ENCODE data around the gene SORCS3. TPM values are rescaled to one million over a fixed set of nuclear protein-coding genes. Genes with fewer than 3 reads are reported as not detected.

Gene SORCS3
- total RNA-seq, 1 experiment from 2014 or later = not detected

DNA sequence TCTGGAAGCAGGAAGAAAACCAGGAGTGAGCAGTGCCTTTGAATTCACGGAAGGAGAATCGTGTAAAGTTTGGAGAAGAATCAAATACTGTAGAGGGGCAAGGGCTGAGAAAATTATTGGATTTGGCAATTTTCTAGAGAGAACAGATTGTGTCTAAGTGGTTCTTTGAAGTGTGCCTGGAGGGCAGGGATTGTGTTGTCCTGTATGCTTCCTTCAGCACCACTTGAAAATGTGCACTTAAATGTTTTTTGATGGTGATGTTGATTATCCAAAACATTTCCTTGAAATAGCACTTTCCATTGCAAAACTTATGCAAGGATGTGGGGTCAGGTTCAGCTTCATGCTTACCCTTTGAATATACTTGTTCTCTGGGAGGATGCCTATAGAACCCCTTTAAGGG, 360.2 kb downstream of the SORCS3 start:
- DNase-seq (ENCODE audit: low spot score) = no peak

DNA sequence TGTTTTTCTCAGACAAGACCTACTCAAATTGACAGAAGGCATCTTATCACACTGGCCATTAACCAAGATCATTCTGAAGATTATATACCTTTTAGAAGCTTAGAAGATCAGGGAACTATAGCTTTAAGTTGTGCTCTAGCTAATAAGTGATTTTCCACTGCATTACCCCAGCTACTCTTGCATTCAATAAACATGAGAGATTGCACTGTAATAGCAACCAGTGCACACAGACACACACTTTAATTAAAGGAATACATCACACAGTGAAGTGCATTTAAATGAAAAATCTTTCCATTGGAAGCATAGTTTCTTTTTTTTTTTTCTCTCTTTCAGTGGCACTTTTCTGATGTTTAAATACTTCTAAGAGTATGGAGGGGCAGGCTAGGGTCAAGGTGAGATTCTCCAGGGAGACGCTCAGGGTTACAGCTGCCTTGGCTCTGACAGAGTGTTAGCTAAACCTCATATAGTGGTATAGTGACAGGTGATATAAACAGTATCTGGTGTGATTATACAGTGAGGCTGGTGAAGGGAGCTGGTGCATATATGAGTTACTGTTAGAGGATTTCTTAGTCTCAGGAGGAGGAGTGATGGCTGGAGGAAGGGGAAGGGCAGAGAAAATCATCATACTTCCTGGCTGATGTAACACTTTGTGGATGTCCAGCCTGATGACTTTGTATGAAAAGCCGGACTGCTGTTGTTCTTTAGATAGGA, 369.5 kb downstream of the SORCS3 start:
- DNase-seq (ENCODE audit: low spot score) = no peak

GRCh38 chr10:105017116-105017515, 376.0 kb downstream of the SORCS3 start:
- no peak for DNase-seq (ENCODE audit: low spot score)

DNA sequence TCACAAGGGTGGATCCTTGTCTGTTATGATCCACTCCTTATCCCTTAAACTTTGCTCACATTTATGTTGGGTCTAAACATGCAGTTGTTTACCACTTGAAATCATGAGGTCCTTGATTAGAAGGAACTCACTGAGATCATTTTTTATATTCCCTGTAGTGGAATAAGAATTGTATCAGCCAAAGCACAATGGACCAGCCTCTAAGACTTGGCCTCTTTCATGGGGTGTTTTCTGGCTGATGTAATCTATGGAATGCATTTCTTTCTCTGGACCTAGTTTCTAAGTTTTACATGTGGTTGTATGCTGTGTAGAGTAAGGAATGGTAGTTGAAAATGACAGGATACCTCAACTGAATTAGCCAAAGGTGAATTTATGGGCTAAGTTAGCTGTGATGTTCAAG, 376.6 kb downstream of the SORCS3 start:
- DNase-seq (ENCODE audit: low spot score) = no peak

GRCh38 chr10:105023211-105024111, 382.4 kb downstream of the SORCS3 start:
- DNase-seq (ENCODE audit: low spot score) = no peak

DNA sequence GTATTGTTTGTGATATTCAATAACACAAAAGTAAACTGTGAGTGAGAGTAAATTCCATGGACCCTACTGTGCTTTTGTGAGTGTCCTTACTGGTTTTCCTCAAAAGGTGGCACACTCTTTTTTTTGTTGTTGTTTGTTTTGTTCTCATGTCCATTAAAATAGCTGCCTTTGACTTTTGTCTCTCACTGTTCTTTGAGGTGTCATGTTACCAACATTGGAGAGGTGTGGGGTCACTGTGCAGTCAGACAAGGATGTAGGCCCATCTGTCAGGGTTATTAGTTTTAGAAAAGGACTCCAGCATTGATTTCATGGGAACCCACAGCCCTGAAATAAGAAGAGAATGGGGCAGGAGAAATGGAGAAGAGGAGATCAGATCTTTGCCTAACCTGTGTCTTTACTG, 383.1 kb downstream of the SORCS3 start:
- DNase-seq (ENCODE audit: low spot score) = no peak

GRCh38 chr10:105025092-105025491, 384.0 kb downstream of the SORCS3 start:
- no peak for DNase-seq (ENCODE audit: low spot score)

DNA sequence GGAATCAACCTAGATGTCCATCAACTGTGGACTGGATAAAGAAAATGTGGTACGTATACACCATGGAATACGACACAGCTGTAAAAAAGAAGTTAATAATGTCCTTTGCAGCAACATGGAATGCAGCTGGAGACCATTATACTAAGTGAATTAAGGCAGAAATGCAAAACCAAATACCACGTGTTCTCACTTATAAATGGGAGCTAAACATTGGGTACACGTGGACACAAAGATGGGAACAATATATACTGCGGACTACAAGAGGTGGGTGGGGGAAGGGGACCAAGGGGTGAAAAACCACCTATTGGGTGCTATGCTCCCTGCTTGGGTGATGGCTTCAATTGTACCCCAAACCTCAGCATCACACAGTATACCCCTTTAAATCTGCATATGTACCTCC, 385.5 kb downstream of the SORCS3 start:
- DNase-seq (ENCODE audit: low spot score) = no peak

DNA sequence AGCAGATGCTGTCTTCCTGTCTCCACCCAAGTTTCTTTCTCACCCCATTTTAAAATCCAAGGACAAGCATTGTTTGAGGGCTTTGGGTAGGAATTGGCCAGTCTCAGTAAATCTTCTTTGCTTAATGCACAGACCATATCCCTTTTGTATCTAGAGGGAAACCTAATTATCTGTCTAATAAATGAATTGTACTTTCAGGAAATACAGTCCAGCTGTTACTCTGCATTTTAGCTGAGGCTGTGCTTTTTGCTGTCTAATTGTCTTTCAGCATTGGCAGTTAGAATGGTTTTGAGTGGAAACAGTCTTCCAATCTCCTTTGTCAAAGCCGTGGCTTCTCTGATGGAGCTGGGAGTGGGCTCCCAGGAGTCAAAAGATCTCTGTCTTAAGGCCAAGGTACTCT, 388.2 kb downstream of the SORCS3 start:
- no peak for DNase-seq (ENCODE audit: low spot score)

- no peak for DNase-seq (ENCODE audit: low spot score)
Observed at GRCh38 chr10:105037022-105037421, 395.9 kb downstream of the SORCS3 start.

- no peak for DNase-seq (ENCODE audit: low spot score)
Observed at GRCh38 chr10:105041956-105042355, 400.9 kb downstream of the SORCS3 start.

- DNase-seq (ENCODE audit: low spot score) = no peak
Observed at GRCh38 chr10:105042906-105043552, 401.9 kb downstream of the SORCS3 start.

DNA sequence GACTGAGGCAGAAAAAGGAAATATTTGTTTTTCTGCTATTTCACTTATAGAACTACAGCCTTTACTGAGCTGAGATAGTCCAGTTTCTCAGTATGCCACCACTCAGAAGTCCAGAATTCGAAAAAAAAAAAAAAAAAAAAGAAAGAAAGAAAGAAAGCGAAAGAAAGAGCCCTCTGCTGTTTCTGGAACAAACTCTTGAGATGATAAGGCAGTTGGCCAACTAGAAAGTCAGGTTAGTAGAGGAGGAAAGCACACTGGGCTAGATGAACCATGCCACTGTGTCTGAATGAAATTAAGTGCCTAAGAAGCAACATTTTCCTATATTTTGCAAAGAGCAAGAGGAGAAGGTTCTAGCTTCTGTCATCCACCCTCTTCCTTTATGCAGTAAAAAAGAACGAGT, 403.8 kb downstream of the SORCS3 start:
- DNase-seq (ENCODE audit: low spot score) = no peak

DNA sequence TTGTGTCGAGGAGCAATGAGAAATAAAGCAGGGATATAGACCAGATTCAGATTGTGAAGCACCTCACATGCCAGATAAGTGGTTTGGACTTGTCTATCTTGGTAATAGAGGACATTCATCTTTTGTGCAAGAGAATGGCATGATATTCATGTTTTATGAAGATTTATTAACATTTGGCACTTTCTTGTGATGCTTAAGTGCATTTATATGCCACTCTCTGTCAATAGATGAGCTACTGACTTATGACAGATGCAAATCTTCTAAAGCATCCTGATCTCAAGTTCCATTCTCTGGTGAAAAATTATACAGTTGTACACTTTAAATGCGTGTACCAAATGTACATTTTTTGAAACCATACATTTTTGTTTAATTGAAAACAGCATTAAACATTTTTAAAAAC, 415.3 kb downstream of the SORCS3 start:
- DNase-seq (ENCODE audit: low spot score) = no peak

DNA sequence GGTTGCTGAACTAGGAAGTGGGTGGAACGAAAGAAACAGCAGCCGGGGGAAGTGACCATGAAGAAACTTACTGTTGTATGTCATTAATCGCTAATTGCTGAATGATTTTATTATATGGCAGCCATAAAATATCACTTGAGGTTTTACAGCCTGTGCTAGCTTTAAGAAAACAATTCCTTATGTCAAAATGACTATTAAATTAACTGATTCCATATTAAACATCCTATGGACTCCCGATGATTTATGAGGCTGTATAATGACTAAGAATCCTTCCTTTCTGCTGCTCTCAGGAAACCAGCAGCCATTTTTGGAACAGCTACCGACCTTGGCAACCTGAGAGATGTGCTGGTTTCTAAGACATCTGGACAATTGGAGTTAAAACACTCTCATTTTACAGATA, 421.9 kb downstream of the SORCS3 start:
- DNase-seq (ENCODE audit: low spot score) = no peak

GRCh38 chr10:105063796-105064195, 422.7 kb downstream of the SORCS3 start:
- peak; percentile 43 for DNase-seq (ENCODE audit: low spot score)

- no peak for DNase-seq (ENCODE audit: low spot score)
Observed at GRCh38 chr10:105068497-105068896, 427.4 kb downstream of the SORCS3 start.

- DNase-seq (ENCODE audit: low spot score) = no peak
Observed at GRCh38 chr10:105070249-105070648, 429.2 kb downstream of the SORCS3 start.

GRCh38 chr10:105070952-105071351, 429.9 kb downstream of the SORCS3 start:
- no peak for DNase-seq (ENCODE audit: low spot score)

DNA sequence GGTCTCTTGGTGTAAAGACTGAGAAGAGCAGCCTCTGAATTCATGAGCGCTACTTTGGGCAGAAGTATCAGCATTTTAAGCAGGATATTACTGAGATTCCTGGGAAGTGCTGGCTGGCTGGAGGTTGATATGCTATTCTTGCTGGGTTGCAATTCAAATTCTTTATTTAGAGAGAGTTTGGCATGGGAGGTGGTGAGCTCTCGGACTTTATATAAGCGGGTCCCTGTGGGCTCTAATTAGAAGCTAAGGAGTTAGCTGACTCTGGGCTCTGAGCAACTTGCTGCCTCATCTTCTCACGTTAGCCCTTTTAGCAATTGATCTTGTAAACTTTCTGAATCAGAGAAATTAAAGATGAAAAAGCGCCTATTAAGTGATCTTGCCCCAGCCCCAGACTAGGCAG, 430.9 kb downstream of the SORCS3 start:
- no peak for DNase-seq (ENCODE audit: low spot score)

DNA sequence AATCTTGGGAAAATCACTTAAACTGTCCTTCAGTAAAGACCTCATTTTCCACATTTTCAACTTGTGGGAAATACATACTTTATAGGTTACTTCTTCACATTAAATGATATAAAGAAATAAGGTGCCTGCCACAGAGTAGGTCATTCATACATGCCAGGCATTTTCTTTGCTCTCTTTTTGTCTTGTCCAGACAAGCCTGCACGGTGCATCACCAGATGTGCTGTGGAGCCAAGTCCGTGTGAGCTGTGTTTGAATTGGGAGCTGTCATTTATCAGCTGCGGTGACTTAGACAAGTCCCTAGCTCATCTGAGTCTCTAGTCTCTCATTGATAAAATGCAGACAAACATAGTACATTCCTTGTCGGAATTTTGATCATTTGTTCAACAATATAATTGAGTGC, 432.9 kb downstream of the SORCS3 start:
- no peak for DNase-seq (ENCODE audit: low spot score)

GRCh38 chr10:105075031-105075430, 433.9 kb downstream of the SORCS3 start:
- DNase-seq (ENCODE audit: low spot score) = no peak

All from HT-29 (cell line).